Measurements from ENCODE around the gene SUSD4. TPM values are rescaled to one million over a fixed set of nuclear protein-coding genes. Genes with fewer than 3 reads are reported as not detected.

Gene SUSD4
- total and polyA plus RNA-seq, 2 of the 4 experiments (the other 2 are of a cell fraction), result 1.8 to 2.7 TPM

GRCh38 chr1:223212441-223212840, 151.5 kb downstream of the SUSD4 start:
- ATAC-seq (ENCODE audit: low read depth) (no peak), DNase-seq (no peak)
- no peak overlapping the region for H2BK15ac ChIP-seq (ENCODE audit: low read depth, low read length)
- H3K4me1 ChIP-seq (ENCODE audit: control insufficient read depth, insufficient read depth, low read length), result no peaks in the 10 kb centered on the region
- in situ Hi-C loops (cut with MboI; ENCODE audit: low sequenced_read_pairs), result no loop called here
- H2AK5ac ChIP-seq (ENCODE audit: low read depth, low read length), result no peak overlapping the region
- H3K4me3 ChIP-seq (ENCODE audit: insufficient read depth, low read depth, low read length), result no peak overlapping the region
- dilution Hi-C loops (cut with HindIII; ENCODE audit: low sequenced_read_pairs, unreplicated experiment), result no loop called here
- no peak overlapping the region for H4K8ac ChIP-seq (ENCODE audit: low read depth in 2 of 2, low read length in 2 of 2)
- no peaks in the 10 kb centered on the region for H3K9me3 ChIP-seq (ENCODE audit: control insufficient read depth, insufficient read depth, low read length)
- H3K4ac ChIP-seq (ENCODE audit: low read depth, low read length), result no peak overlapping the region
- H3K18ac ChIP-seq (ENCODE audit: low read depth, low read length), result no peak overlapping the region
- no TSS peak for BruUV-seq (replicated peaks)
- no peaks in the 10 kb centered on the region for H4K20me1 ChIP-seq (ENCODE audit: insufficient read depth, low read length)
- H4K5ac ChIP-seq (ENCODE audit: low read depth, low read length), result no peak overlapping the region
- H4K91ac ChIP-seq (ENCODE audit: insufficient read depth, low read depth, low read length), result no peak overlapping the region
- H3K14ac ChIP-seq (replicated peaks; ENCODE audit: low read depth, low read length), result no peak overlapping the region
- TF ChIP-seq NFE2L2 (IDR thresholded peaks at IDR 0.05; ENCODE audit: low read depth, low read length), result no peak
- TF ChIP-seq CTCF (conservative IDR thresholded peaks at IDR 0.05; ENCODE audit: low read depth, low read length), result no peak
- TF ChIP-seq RCOR1 (IDR thresholded peaks at IDR 0.05; ENCODE audit: insufficient replicate concordance, low read length), result no peak
- TF ChIP-seq MAFK (IDR thresholded peaks at IDR 0.05; ENCODE audit: low read depth, low read length), result no peak
- TF ChIP-seq, protein P1, sequence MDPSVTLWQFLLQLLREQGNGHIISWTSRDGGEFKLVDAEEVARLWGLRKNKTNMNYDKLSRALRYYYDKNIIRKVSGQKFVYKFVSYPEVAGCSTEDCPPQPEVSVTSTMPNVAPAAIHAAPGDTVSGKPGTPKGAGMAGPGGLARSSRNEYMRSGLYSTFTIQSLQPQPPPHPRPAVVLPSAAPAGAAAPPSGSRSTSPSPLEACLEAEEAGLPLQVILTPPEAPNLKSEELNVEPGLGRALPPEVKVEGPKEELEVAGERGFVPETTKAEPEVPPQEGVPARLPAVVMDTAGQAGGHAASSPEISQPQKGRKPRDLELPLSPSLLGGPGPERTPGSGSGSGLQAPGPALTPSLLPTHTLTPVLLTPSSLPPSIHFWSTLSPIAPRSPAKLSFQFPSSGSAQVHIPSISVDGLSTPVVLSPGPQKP (IDR thresholded peaks at IDR 0.05; ENCODE audit: borderline replicate concordance, low read depth, low read length), result no peak
- TF ChIP-seq RAD21 (IDR thresholded peaks at IDR 0.05; ENCODE audit: low read length), result no peak
- no peak for TF ChIP-seq MXI1 (IDR thresholded peaks at IDR 0.05; ENCODE audit: borderline replicate concordance, low read depth, low read length)
- WGBS, 2 experiments (ENCODE audit: extremely low coverage in 2 of 2, insufficient read length in 1 of 2), result 40% methylated on average over 1 of the region's 3 CpGs; no CpG with 5 or more reads in 1 of the 2 experiments
- H3K56ac ChIP-seq (ENCODE audit: extremely low read depth, insufficient read depth, low read length), result no peak overlapping the region
- H3K9me1 ChIP-seq (ENCODE audit: insufficient read depth, low read length), result no peaks in the 10 kb centered on the region
- H3K79me1 ChIP-seq (ENCODE audit: low read depth in 1 of 2, low read length in 2 of 2), result no peaks in the 10 kb centered on the region
- ChIA-PET CTCF (no interaction called here), POLR2A (ENCODE audit: unreplicated experiment) (no interaction called here)
- no peak overlapping the region for H2BK20ac ChIP-seq (ENCODE audit: low read depth, low read length)
- no peak overlapping the region for H3K4me2 ChIP-seq (ENCODE audit: low read depth, low read length)
- no peak overlapping the region for H2AFZ ChIP-seq (replicated peaks; ENCODE audit: low read length, poor library complexity)
- no peak overlapping the region for H2BK120ac ChIP-seq (ENCODE audit: low read depth, low read length)
- no peak overlapping the region for H2BK5ac ChIP-seq (ENCODE audit: low read depth, low read length, poor library complexity, severe bottlenecking)
- no peak overlapping the region for H3K9ac ChIP-seq (ENCODE audit: low read depth, low read length)
- no peak overlapping the region for H3K27ac ChIP-seq (ENCODE audit: insufficient read depth, low read length)
- no peak overlapping the region for H2AK9ac ChIP-seq (replicated peaks; ENCODE audit: low read depth, low read length, poor library complexity)
- no peak overlapping the region for H3K23ac ChIP-seq (ENCODE audit: low read depth, low read length)
- H3K36me3 ChIP-seq (ENCODE audit: control insufficient read depth, insufficient read depth, low read length), result no peaks in the 10 kb centered on the region
- intact Hi-C loops (cut with micrococcal nuclease), result no loop called here
- peaks cover 17% of the 10 kb centered on the region for H3K27me3 ChIP-seq (ENCODE audit: control insufficient read depth, insufficient read depth, low read length)
